ENCODE data around the gene PRKN.

PRKN gene

DNA sequence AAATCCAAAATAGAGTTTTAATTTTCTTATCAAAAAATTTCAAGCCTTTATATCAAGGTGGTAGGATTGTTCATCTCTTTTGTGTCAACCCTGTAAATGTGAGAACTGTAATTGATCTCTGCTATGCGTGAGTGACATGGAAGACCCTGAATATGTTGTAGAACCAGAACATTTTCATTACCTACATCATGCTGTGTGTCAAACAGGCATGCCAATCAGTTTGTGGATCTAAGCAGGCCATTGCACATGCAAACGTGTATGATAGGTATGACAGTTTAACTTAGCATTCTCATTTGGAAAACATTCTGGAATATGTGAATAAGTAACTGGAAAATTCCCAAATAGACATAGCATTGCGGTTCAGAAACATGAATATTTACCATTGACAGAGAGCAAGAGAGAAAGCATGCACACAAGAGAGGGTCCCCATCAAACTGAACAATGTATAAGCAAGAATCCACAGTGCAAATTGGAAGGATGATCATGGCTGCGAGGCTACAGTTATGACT, 812.1 kb downstream of the PRKN start:
- no peak overlapping the region for H3K9ac ChIP-seq (ENCODE audit: low read length)
- H3K36me3 ChIP-seq (replicated peaks; ENCODE audit: low read depth, low read length) = no peaks in the 10 kb centered on the region
- no peak overlapping the region for H3K27ac ChIP-seq (ENCODE audit: low read length)
- no peak overlapping the region for H3K4me3 ChIP-seq (ENCODE audit: low read length)
- TF ChIP-seq EZH2phosphoT487 (IDR thresholded peaks at IDR 0.05; ENCODE audit: low read depth) = no peak
- TF ChIP-seq, protein P1, sequence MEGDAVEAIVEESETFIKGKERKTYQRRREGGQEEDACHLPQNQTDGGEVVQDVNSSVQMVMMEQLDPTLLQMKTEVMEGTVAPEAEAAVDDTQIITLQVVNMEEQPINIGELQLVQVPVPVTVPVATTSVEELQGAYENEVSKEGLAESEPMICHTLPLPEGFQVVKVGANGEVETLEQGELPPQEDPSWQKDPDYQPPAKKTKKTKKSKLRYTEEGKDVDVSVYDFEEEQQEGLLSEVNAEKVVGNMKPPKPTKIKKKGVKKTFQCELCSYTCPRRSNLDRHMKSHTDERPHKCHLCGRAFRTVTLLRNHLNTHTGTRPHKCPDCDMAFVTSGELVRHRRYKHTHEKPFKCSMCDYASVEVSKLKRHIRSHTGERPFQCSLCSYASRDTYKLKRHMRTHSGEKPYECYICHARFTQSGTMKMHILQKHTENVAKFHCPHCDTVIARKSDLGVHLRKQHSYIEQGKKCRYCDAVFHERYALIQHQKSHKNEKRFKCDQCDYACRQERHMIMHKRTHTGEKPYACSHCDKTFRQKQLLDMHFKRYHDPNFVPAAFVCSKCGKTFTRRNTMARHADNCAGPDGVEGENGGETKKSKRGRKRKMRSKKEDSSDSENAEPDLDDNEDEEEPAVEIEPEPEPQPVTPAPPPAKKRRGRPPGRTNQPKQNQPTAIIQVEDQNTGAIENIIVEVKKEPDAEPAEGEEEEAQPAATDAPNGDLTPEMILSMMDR (IDR thresholded peaks at IDR 0.05; ENCODE audit: low read depth, low read length) = no peak
- H3K4me1 ChIP-seq (ENCODE audit: low read length) = no peaks in the 10 kb centered on the region
- H2AFZ ChIP-seq (ENCODE audit: low read depth, low read length) = no peak overlapping the region
- no peak overlapping the region for H3K4me2 ChIP-seq (ENCODE audit: low read length)
- H3K27me3 ChIP-seq (ENCODE audit: low read depth, low read length) = no peaks in the 10 kb centered on the region
- H3K79me2 ChIP-seq (ENCODE audit: low read length) = no peaks in the 10 kb centered on the region
- no peaks in the 10 kb centered on the region for H3K9me3 ChIP-seq (ENCODE audit: insufficient read depth, low read length)
- H4K20me1 ChIP-seq (ENCODE audit: insufficient read depth, low read length) = no peaks in the 10 kb centered on the region

DNA sequence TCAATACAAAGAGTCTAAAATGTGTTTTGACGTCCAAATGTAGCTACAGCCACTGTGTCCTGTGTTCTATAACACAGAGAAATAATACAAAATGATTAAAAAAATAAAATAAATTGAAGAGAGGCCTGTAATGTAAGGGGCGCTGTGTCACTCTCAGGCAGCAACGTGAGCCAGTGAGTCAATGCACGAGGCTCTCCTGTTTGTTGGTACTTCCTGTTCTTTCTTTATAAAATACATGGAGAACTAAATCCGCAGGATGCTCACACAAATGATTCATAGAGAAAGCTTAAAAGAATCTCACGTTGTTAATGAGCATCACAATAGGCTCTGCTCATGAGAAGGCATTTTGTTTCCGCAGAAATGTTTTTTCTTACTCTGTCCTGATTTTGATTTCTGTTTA, 818.7 kb downstream of the PRKN start:
- Histone ChIP-seq H3K4me3 (ENCODE audit: low read length) (no peak overlapping the region), H3K4me2 (ENCODE audit: low read length) (no peak overlapping the region), H3K36me3 (replicated peaks; ENCODE audit: low read depth, low read length) (no peaks in the 10 kb centered on the region), H4K20me1 (ENCODE audit: insufficient read depth, low read length) (no peaks in the 10 kb centered on the region), H3K27me3 (ENCODE audit: low read depth, low read length) (no peaks in the 10 kb centered on the region), H3K4me1 (ENCODE audit: low read length) (no peaks in the 10 kb centered on the region), H3K79me2 (ENCODE audit: low read length) (no peaks in the 10 kb centered on the region), H3K9me3 (ENCODE audit: insufficient read depth, low read length) (no peaks in the 10 kb centered on the region), H2AFZ (ENCODE audit: low read depth, low read length) (no peak overlapping the region), H3K27ac (ENCODE audit: low read length) (no peak overlapping the region), H3K9ac (ENCODE audit: low read length) (no peak overlapping the region)
- TF ChIP-seq EZH2phosphoT487 (IDR thresholded peaks at IDR 0.05; ENCODE audit: low read depth) = no peak
- TF ChIP-seq, protein P1 (IDR thresholded peaks at IDR 0.05; ENCODE audit: low read depth, low read length) = no peak

DNA sequence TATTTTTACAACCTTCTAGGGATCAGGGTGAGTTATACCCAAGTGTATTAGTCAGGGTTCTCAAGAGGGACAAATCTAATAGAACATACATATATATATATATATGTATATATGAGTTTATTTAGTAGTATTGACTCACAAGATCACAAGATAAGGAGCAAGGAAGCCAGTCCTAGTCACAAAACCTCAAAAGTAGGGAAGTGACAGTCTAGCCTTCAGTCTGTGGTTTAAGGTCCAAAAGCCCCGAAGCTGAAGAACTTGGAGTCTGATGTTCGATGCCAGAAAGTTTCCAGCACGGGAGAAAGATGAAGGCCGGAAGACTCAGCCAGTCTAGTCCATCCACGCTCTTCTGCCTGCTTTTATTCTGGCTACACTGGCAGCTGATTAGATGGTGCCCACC, 821.0 kb downstream of the PRKN start:
- Histone ChIP-seq H3K27me3 (ENCODE audit: low read depth, low read length) (no peaks in the 10 kb centered on the region), H3K9me3 (ENCODE audit: insufficient read depth, low read length) (no peaks in the 10 kb centered on the region), H3K4me1 (ENCODE audit: low read length) (no peaks in the 10 kb centered on the region), H3K4me3 (ENCODE audit: low read length) (no peak overlapping the region), H2AFZ (ENCODE audit: low read depth, low read length) (no peak overlapping the region), H3K27ac (ENCODE audit: low read length) (no peak overlapping the region), H3K9ac (ENCODE audit: low read length) (no peak overlapping the region), H3K36me3 (replicated peaks; ENCODE audit: low read depth, low read length) (no peaks in the 10 kb centered on the region), H3K79me2 (ENCODE audit: low read length) (no peaks in the 10 kb centered on the region), H4K20me1 (ENCODE audit: insufficient read depth, low read length) (no peaks in the 10 kb centered on the region), H3K4me2 (ENCODE audit: low read length) (no peak overlapping the region)
- TF ChIP-seq EZH2phosphoT487 (IDR thresholded peaks at IDR 0.05; ENCODE audit: low read depth) = no peak
- TF ChIP-seq, protein P1 (IDR thresholded peaks at IDR 0.05; ENCODE audit: low read depth, low read length) = no peak

DNA sequence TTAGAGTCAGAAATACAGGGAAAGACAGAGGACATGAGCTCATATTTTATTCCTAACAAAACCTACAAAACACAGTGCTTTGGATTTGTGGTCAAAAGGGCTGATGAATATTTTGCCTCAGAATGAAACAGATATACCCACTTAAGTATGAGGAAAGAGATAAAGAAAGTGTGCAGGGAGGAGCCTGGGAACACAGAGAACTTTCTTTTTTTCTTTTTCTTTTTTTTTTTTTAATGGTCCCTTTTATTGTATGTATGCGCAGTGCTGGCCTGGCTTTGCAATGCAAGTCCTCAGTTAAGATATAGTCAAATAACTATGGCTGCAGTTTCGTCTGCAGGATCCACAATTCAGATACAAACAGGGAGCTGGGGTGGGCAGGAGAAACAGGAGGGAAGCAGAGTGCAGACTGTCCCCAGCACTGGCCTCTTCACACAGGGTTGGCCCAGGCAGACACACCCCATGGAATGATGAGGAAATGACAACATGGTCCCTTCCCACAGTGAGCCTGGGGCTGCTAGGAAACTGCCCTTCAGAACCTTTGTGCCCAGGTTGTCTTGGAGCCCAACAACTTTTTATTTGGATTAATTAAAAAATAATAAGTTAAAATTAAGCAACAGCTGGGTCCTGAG, 823.9 kb downstream of the PRKN start:
- Histone ChIP-seq H2AFZ (ENCODE audit: low read depth, low read length) (no peak overlapping the region), H3K9ac (ENCODE audit: low read length) (no peak overlapping the region), H3K9me3 (ENCODE audit: insufficient read depth, low read length) (no peaks in the 10 kb centered on the region), H4K20me1 (ENCODE audit: insufficient read depth, low read length) (no peaks in the 10 kb centered on the region), H3K27ac (ENCODE audit: low read length) (no peak overlapping the region), H3K4me1 (ENCODE audit: low read length) (no peaks in the 10 kb centered on the region), H3K79me2 (ENCODE audit: low read length) (no peaks in the 10 kb centered on the region), H3K4me2 (ENCODE audit: low read length) (no peak overlapping the region), H3K27me3 (ENCODE audit: low read depth, low read length) (no peaks in the 10 kb centered on the region), H3K36me3 (replicated peaks; ENCODE audit: low read depth, low read length) (no peaks in the 10 kb centered on the region), H3K4me3 (ENCODE audit: low read length) (no peak overlapping the region)
- TF ChIP-seq EZH2phosphoT487 (IDR thresholded peaks at IDR 0.05; ENCODE audit: low read depth) = no peak
- TF ChIP-seq, protein P1 (IDR thresholded peaks at IDR 0.05; ENCODE audit: low read depth, low read length) = no peak

Data from OCI-LY3 (cell line).